GM23248 (cell line): Measurements from ENCODE around the gene MED22. TPM values are rescaled to one million over a fixed set of nuclear protein-coding genes. Genes with fewer than 3 reads are reported as not detected.

Experiments
- DNase-seq: peaks from one replicate; pipeline ENCODE4 v3.0.0-alpha.2; 2015
- H2AFZ ChIP-seq: fragments of 200-600 bp; sonication (generic); 2 replicates; pipeline ENCODE4 v1.6.1; 2016; ENCODE audit warnings: antibody characterized with exemption
- H3F3A ChIP-seq: fragments of 200-600 bp; sonication (generic); 2 replicates; pipeline ENCODE4 v1.6.1; 2016; ENCODE audit warnings: mild to moderate bottlenecking, antibody characterized with exemption, mixed run types; ENCODE audit not compliant: insufficient read depth
- H3K27ac ChIP-seq: fragments of 200-600 bp; sonication (generic); 2 replicates; pipeline ENCODE4 v1.5.1; 2016; ENCODE audit warnings: mild to moderate bottlenecking
- H3K27me3 ChIP-seq: fragments of 200-600 bp; sonication (generic); replicated peaks from 2 replicates; pipeline ENCODE4 v1.6.1; 2016; ENCODE audit warnings: mild to moderate bottlenecking; ENCODE audit not compliant: insufficient read depth
- H3K36me3 ChIP-seq: fragments of 200-600 bp; sonication (generic); 2 replicates; pipeline ENCODE4 v1.6.1; 2016; ENCODE audit warnings: low read depth, mild to moderate bottlenecking
- H3K4me1 ChIP-seq: fragments of 200-600 bp; sonication (generic); 2 replicates; pipeline ENCODE4 v1.6.1; 2016; ENCODE audit warnings: mild to moderate bottlenecking; ENCODE audit not compliant: insufficient read depth
- H3K4me2 ChIP-seq: fragments of 200-600 bp; sonication (generic); one replicate; pipeline ENCODE4 v1.6.1; 2016; ENCODE audit warnings: mild to moderate bottlenecking; ENCODE audit not compliant: unreplicated experiment
- H3K4me3 ChIP-seq: fragments of 200-600 bp; sonication (generic); 2 replicates; pipeline ENCODE4 v1.5.1; 2016; ENCODE audit warnings: mild to moderate bottlenecking
- H3K79me2 ChIP-seq: fragments of 200-600 bp; sonication (generic); 2 replicates; pipeline ENCODE4 v1.6.1; 2016; ENCODE audit warnings: mild to moderate bottlenecking; ENCODE audit not compliant: insufficient read depth
- H3K9ac ChIP-seq: fragments of 200-600 bp; sonication (generic); 2 replicates; pipeline ENCODE4 v1.6.1; 2016; ENCODE audit warnings: mild to moderate bottlenecking
- H3K9me2 ChIP-seq: fragments of 200-600 bp; sonication (generic); 2 replicates; pipeline ENCODE4 v1.6.1; 2016; ENCODE audit warnings: mixed run types, mild to moderate bottlenecking, moderate library complexity; ENCODE audit not compliant: insufficient read depth
- H3K9me3 ChIP-seq: fragments of 200-600 bp; sonication (generic); one replicate; pipeline ENCODE4 v1.6.1; 2017; ENCODE audit warnings: low read depth
- H4K20me1 ChIP-seq: fragments of 200-600 bp; sonication (generic); 2 replicates; pipeline ENCODE4 v1.6.0; 2016; ENCODE audit not compliant: insufficient read depth
- EZH2 ChIP-seq: fragments of 200-600 bp; sonication (generic); IDR thresholded peaks from 2 replicates; pipeline ENCODE4 v1.6.1; 2018; ENCODE audit warnings: antibody characterized with exemption, mild to moderate bottlenecking; ENCODE audit not compliant: insufficient read depth, poor library complexity, severe bottlenecking
- EZH2phosphoT487 ChIP-seq: fragments of 200-600 bp; sonication (generic); IDR thresholded peaks from 2 replicates; pipeline ENCODE4 v1.6.1; 2018; ENCODE audit warnings: antibody characterized with exemption, moderate library complexity, mild to moderate bottlenecking, low read depth; ENCODE audit not compliant: insufficient read depth
- WGBS, 2 experiments: methylation state at CpG; one replicate each; pipeline ENCODE4 v1.1.6; 2015 to 2017; ENCODE audit warnings: low lambda C conversion rate in 2 of 2, low coverage in 1 of 2; ENCODE audit errors: missing lambda C conversion rate in 2 of 2; 5-methylcytosine and 5-hydroxymethylcytosine counted together
- in situ Hi-C: fragments of 300-500 bp; cut with MboI; formaldehyde crosslinking; loops from 2 replicates; pipeline ENCODE4 v1.15.0; 2020
- polyA plus RNA-seq: library from polyadenylated mRNA; unstranded; fragments of >200 nt; fragmentation: Nextera tagmentation; extraction: Ambion mirVana; gene quantifications from 2 replicates; pipeline ENCODE4 v1.2.1, GENCODE V29; 2016
- total RNA-seq: library from RNA; depleted of rRNA; stranded (reverse); fragments of >200 nt; shearing (Covaris generic); gene quantifications from 2 replicates; pipeline ENCODE4 v1.2.3, GENCODE V29; 2014

Gene MED22
- total and polyA plus RNA-seq, 2 experiments from 2014 or later: 14.1 to 28.6 TPM

- Histone ChIP-seq H3K36me3 (peaks cover 57% of the 10 kb centered on the region), H3K9ac (0 out of 2 replicates have a peak overlapping the region, but pooled peaks have one; percentile 28), H2AFZ (no peak overlapping the region), H4K20me1 (peaks cover 9% of the 10 kb centered on the region; the same call in 1 of the 2 replicates), H3K4me3 (no peak overlapping the region), H3K4me2 (no peak overlapping the region), H3K27ac (no peak overlapping the region), H3K79me2 (peaks cover 85% of the 10 kb centered on the region), H3K9me2 (no peaks in the 10 kb centered on the region), H3K4me1 (no peaks in the 10 kb centered on the region), H3F3A (peaks cover 51% of the 10 kb centered on the region), H3K9me3 (no peaks in the 10 kb centered on the region), H3K27me3 (no peaks in the 10 kb centered on the region)
- no peak for DNase-seq
- TF ChIP-seq EZH2 (no peak), EZH2phosphoT487 (no peak)
- 81 to 89% methylated on average over 13 of the region's 13 CpGs for WGBS, 2 experiments
- in situ Hi-C loops: no loop called here
Measured at GRCh38 chr9:133361507-133362092, 13.7 kb upstream of the MED22 start.

GRCh38 chr9:133360400-133361393 is 12.8 kb upstream of the MED22 start:
- WGBS, 2 experiments: 78 to 81% methylated on average over 21 of the region's 21 CpGs
- H4K20me1 ChIP-seq: 0 out of 2 replicates have a peak, but pooled peaks cover 2% of the 10 kb centered on the region

GRCh38 chr9:133359399-133360175 is 11.7 kb upstream of the MED22 start:
- no peaks in the 10 kb centered on the region for H3K9me3 ChIP-seq
- H3K27me3 ChIP-seq: no peaks in the 10 kb centered on the region
- H3K4me2 ChIP-seq: no peak overlapping the region
- peak overlapping the region; percentile 7; the same call in 1 of the 2 replicates for H3K9ac ChIP-seq
- H3F3A ChIP-seq: peaks cover 56% of the 10 kb centered on the region
- peaks cover 44% of the 10 kb centered on the region for H3K36me3 ChIP-seq
- peak; percentile 46 for DNase-seq
- H3K4me3 ChIP-seq: no peak overlapping the region
- H3K79me2 ChIP-seq: peaks cover 80% of the 10 kb centered on the region
- no peak overlapping the region; the same call in 1 of the 2 replicates for H3K27ac ChIP-seq
- H2AFZ ChIP-seq: no peak overlapping the region
- TF ChIP-seq EZH2 (no peak), EZH2phosphoT487 (no peak)
- no peaks in the 10 kb centered on the region for H4K20me1 ChIP-seq
- 45 to 50% methylated on average over 19 to 20 of the region's 20 CpGs for WGBS, 2 experiments
- H3K9me2 ChIP-seq: no peaks in the 10 kb centered on the region
- peaks cover 8% of the 10 kb centered on the region; the same call in 1 of the 2 replicates for H3K4me1 ChIP-seq
- in situ Hi-C loops: no loop called here

More at GRCh38 chr9:133360400-133361393, 12.8 kb upstream of the MED22 start:
- Histone ChIP-seq H3K4me1 (no peaks in the 10 kb centered on the region), H3K79me2 (peaks cover 80% of the 10 kb centered on the region), H2AFZ (no peak overlapping the region), H3K9ac (peak overlapping the region; percentile 28), H3K4me2 (no peak overlapping the region), H3K4me3 (no peak overlapping the region), H3F3A (peaks cover 52% of the 10 kb centered on the region), H3K9me3 (no peaks in the 10 kb centered on the region), H3K27ac (no peak overlapping the region; the same call in 1 of the 2 replicates), H3K36me3 (peaks cover 48% of the 10 kb centered on the region), H3K27me3 (no peaks in the 10 kb centered on the region), H3K9me2 (no peaks in the 10 kb centered on the region)
- no peak for DNase-seq
- in situ Hi-C loops: no loop called here
- no peak for TF ChIP-seq EZH2
- no peak for TF ChIP-seq EZH2phosphoT487

- TF ChIP-seq EZH2 (no peak), EZH2phosphoT487 (no peak)
- Histone ChIP-seq H3K9me2 (no peaks in the 10 kb centered on the region), H3K36me3 (peaks cover 26% of the 10 kb centered on the region; the same call in 1 of the 2 replicates), H3K79me2 (peaks cover 65% of the 10 kb centered on the region), H3K4me1 (peaks cover 8% of the 10 kb centered on the region; the same call in 1 of the 2 replicates), H3F3A (peaks cover 62% of the 10 kb centered on the region), H3K4me3 (no peak overlapping the region), H3K9ac (no peak overlapping the region), H3K27me3 (no peaks in the 10 kb centered on the region), H2AFZ (no peak overlapping the region), H4K20me1 (no peaks in the 10 kb centered on the region), H3K9me3 (no peaks in the 10 kb centered on the region), H3K4me2 (no peak overlapping the region), H3K27ac (no peak overlapping the region)
- in situ Hi-C loops: no loop called here
- WGBS, 2 experiments: 78 to 84% methylated on average over 14 of the region's 14 CpGs
- DNase-seq: no peak
Measured at GRCh38 chr9:133357656-133358055, 9.7 kb upstream of the MED22 start.
